ENCODE measurements around the gene MRPL45.

Gene MRPL45

DNA sequence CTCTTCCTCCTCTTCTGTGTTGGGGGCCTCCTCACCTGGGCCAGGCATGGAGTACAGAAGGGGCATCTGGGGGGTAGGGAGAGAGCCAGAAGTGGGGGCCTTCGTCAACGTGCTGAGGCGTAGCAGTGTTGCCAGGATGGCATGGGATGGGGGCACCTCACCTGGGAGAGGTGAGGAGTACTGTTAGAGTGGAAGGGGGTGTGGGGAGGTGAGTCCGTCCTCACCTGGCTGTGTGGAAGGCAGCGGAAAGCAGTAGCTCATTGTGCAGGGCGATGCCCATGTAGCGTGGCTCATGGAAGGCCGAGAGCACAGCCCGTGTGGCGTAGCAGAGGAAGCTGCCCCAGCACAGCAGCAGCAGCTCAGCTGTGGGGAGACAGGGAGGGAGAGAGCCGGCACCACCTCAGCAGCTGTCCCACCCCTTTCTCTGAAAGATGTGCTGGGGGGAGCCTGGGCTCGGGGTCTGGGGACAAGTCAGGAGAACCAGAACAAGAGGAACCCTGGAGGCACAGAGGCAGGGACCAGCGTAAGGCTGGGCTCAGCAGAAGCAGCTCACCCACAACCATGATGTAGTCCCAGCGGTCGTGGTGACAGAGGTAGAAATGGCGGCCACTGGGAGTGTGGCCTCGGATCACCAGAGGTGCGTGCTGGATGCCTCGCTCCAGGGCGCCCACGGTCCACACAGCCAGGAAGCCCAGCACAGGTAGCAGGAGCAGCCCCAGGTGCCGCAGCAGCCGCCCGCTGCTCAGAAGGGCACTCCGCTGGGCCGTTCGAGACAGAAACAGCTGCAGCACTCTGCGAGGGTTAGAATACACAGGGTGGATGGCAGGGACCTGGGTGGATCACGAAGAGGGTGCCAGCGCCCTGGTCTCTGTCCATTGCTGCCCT lies 37.8 kb downstream of the MRPL45 start:
- no peaks in the 10 kb centered on the region for H3K4me1 ChIP-seq (ENCODE audit: control insufficient read depth, insufficient read depth, low read length, unreplicated experiment)
- no peaks in the 10 kb centered on the region for H3K79me2 ChIP-seq (ENCODE audit: control insufficient read depth, insufficient read depth, low read length, unreplicated experiment)
- H3K36me3 ChIP-seq (ENCODE audit: insufficient read depth, low read length) = no peaks in the 10 kb centered on the region
- H3K4me3 ChIP-seq (ENCODE audit: low read depth, low read length) = no peak overlapping the region
- no peak overlapping the region for H2AFZ ChIP-seq (ENCODE audit: low read length, unreplicated experiment)
- H3K27ac ChIP-seq (ENCODE audit: low read depth, low read length) = no peak overlapping the region
- peaks cover 15% of the 10 kb centered on the region; the same call in 1 of the 2 replicates for H3K27me3 ChIP-seq (ENCODE audit: insufficient read depth, low read length)

GRCh38 chr17:38336838-38337237 lies 39.9 kb downstream of the MRPL45 start:
- Histone ChIP-seq H3K27me3 (ENCODE audit: insufficient read depth, low read length) (peaks cover 15% of the 10 kb centered on the region; the same call in 1 of the 2 replicates), H2AFZ (ENCODE audit: low read length, unreplicated experiment) (no peak overlapping the region), H3K36me3 (ENCODE audit: insufficient read depth, low read length) (no peaks in the 10 kb centered on the region), H3K4me3 (ENCODE audit: low read depth, low read length) (no peak overlapping the region), H3K4me1 (ENCODE audit: control insufficient read depth, insufficient read depth, low read length, unreplicated experiment) (no peaks in the 10 kb centered on the region), H3K79me2 (ENCODE audit: control insufficient read depth, insufficient read depth, low read length, unreplicated experiment) (no peaks in the 10 kb centered on the region), H3K27ac (ENCODE audit: low read depth, low read length) (no peak overlapping the region)

DNA sequence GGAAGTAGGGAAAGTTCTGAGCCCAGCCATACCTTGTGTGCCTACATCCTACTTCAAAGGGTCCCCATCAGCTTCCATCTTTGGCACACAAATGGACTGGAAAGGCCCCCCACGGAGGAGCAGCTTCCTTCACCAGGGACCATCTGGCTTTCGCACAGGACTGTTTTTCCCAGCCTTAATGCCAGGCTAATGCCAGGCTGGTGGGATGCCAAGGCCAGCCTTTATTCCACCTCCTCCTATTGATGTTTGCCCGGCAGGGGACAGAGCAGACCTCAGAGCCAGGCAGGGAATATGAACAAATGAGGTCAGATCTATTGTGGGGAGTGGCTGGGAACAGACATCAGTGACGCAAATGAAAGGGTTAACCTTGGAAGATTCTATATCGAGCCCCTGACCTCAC lies 41.1 kb downstream of the MRPL45 start:
- H3K79me2 ChIP-seq (ENCODE audit: control insufficient read depth, insufficient read depth, low read length, unreplicated experiment) = no peaks in the 10 kb centered on the region

DNA sequence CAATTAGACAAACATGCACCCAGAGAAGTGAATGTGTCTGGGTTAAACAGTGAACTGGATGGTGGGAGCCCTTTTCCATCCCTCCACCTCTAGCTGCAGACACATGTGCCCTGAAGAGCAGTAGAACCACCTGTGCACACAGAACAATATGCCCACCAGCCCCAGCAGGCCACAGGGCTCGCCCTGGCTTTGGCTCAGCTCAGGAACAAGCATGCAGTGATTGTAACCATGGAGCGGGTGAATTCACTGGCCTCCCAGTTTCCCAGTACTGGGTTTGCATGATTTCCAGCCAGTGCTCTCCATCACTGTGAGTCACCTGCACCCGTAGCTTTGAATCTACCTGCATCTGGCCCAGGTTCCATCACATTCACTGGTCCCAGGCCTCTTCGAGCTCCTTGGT lies 41.6 kb downstream of the MRPL45 start:
- Histone ChIP-seq H3K27ac (ENCODE audit: low read depth, low read length) (no peak overlapping the region), H3K27me3 (ENCODE audit: insufficient read depth, low read length) (0 out of 2 replicates have a peak, but pooled peaks cover 8% of the 10 kb centered on the region), H3K4me1 (ENCODE audit: control insufficient read depth, insufficient read depth, low read length, unreplicated experiment) (no peaks in the 10 kb centered on the region), H2AFZ (ENCODE audit: low read length, unreplicated experiment) (no peak overlapping the region), H3K79me2 (ENCODE audit: control insufficient read depth, insufficient read depth, low read length, unreplicated experiment) (no peaks in the 10 kb centered on the region), H3K36me3 (ENCODE audit: insufficient read depth, low read length) (no peaks in the 10 kb centered on the region), H3K4me3 (ENCODE audit: low read depth, low read length) (no peak overlapping the region)

More for the DNA sequence above, 41.1 kb downstream of the MRPL45 start:
- no peaks in the 10 kb centered on the region for H3K36me3 ChIP-seq (ENCODE audit: insufficient read depth, low read length)
- no peak overlapping the region for H3K27ac ChIP-seq (ENCODE audit: low read depth, low read length)
- no peak overlapping the region for H3K4me3 ChIP-seq (ENCODE audit: low read depth, low read length)
- H3K27me3 ChIP-seq (ENCODE audit: insufficient read depth, low read length) = peaks cover 12% of the 10 kb centered on the region; the same call in 1 of the 2 replicates
- H2AFZ ChIP-seq (ENCODE audit: low read length, unreplicated experiment) = no peak overlapping the region
- H3K4me1 ChIP-seq (ENCODE audit: control insufficient read depth, insufficient read depth, low read length, unreplicated experiment) = no peaks in the 10 kb centered on the region

DNA sequence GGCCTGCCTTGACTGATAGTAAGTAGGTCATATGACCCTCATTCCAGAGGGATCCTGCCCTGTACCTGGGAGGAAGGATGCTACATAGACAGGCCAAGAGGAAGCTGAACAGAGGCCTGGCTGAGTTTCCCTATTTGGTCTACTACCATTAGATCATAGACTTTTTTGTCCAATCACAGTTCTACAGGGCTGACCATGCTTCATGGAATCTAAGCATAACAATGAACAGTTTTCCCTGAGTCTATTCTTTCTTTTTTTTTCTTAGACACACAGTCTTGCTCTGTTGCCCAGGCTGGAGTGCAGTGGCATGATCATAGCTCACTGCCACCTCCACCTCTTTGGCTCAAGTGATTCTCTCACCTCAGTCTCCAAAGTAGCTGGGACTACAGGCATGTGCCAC lies 42.9 kb downstream of the MRPL45 start:
- no peaks in the 10 kb centered on the region for H3K36me3 ChIP-seq (ENCODE audit: insufficient read depth, low read length)
- no peaks in the 10 kb centered on the region for H3K4me1 ChIP-seq (ENCODE audit: control insufficient read depth, insufficient read depth, low read length, unreplicated experiment)
- no peak overlapping the region for H2AFZ ChIP-seq (ENCODE audit: low read length, unreplicated experiment)
- no peak overlapping the region for H3K27ac ChIP-seq (ENCODE audit: low read depth, low read length)
- no peaks in the 10 kb centered on the region for H3K79me2 ChIP-seq (ENCODE audit: control insufficient read depth, insufficient read depth, low read length, unreplicated experiment)
- no peak overlapping the region for H3K4me3 ChIP-seq (ENCODE audit: low read depth, low read length)
- 0 out of 2 replicates have a peak, but pooled peaks cover 8% of the 10 kb centered on the region for H3K27me3 ChIP-seq (ENCODE audit: insufficient read depth, low read length)

DNA sequence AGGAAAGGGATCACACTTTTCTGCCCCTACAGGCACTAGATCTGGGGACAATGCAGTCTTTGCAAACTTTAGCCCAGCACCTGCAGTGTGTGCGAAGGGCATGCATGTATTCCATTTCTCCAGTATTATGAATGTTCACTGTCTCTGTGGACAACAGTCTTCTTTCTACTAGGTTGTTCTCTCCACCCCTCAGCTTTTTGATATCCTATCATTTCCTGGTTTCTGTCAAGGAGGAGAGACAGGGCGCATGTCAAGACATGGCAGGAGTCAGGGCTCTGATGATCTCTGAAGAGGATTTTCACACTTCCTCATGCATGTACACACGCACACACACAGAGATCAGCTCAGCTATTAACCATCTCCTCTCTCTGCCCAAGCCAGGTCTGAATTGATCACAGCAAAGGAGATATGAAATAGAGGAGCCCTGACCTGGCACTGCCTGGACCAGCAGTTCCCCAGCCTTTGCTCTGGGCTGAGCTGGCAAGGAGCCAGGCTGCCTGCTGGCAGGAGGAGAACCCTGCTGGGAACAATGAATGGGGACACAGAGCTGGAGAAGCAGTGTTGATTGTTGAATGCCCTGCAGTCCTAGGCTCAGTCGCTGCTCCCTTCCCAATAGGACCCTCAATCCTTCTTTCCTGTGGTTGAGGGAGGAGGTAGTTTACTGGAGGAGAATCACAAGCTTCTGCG lies 44.2 kb downstream of the MRPL45 start:
- Histone ChIP-seq H3K4me1 (ENCODE audit: control insufficient read depth, insufficient read depth, low read length, unreplicated experiment) (no peaks in the 10 kb centered on the region), H3K27ac (ENCODE audit: low read depth, low read length) (no peak overlapping the region), H3K79me2 (ENCODE audit: control insufficient read depth, insufficient read depth, low read length, unreplicated experiment) (no peaks in the 10 kb centered on the region), H3K4me3 (ENCODE audit: low read depth, low read length) (no peak overlapping the region), H2AFZ (ENCODE audit: low read length, unreplicated experiment) (no peak overlapping the region), H3K36me3 (ENCODE audit: insufficient read depth, low read length) (no peaks in the 10 kb centered on the region), H3K27me3 (ENCODE audit: insufficient read depth, low read length) (0 out of 2 replicates have a peak, but pooled peaks cover 8% of the 10 kb centered on the region)

- Histone ChIP-seq H3K27me3 (ENCODE audit: insufficient read depth, low read length) (0 out of 2 replicates have a peak, but pooled peaks cover 4% of the 10 kb centered on the region), H3K36me3 (ENCODE audit: insufficient read depth, low read length) (no peaks in the 10 kb centered on the region)
These were observed 46.1 kb downstream of the MRPL45 start for GRCh38 chr17:38342886-38343607.

GRCh38 chr17:38343608-38344419 lies 46.8 kb downstream of the MRPL45 start, which contains the start of gene GPR179:
GPR179 (minus strand) TSS chr17:38343956; CDS start chr17:38343789, 167 bp downstream.
- Histone ChIP-seq H3K4me1 (ENCODE audit: control insufficient read depth, insufficient read depth, low read length, unreplicated experiment) (no peaks in the 10 kb centered on the region), H3K36me3 (ENCODE audit: insufficient read depth, low read length) (no peaks in the 10 kb centered on the region), H3K27ac (ENCODE audit: low read depth, low read length) (no peak within 1 kb of the TSS)

More at GRCh38 chr17:38342886-38343607, 46.1 kb downstream of the MRPL45 start:
- no peak overlapping the region for H3K27ac ChIP-seq (ENCODE audit: low read depth, low read length)
- no peaks in the 10 kb centered on the region for H3K79me2 ChIP-seq (ENCODE audit: control insufficient read depth, insufficient read depth, low read length, unreplicated experiment)
- no peak overlapping the region for H2AFZ ChIP-seq (ENCODE audit: low read length, unreplicated experiment)
- H3K4me1 ChIP-seq (ENCODE audit: control insufficient read depth, insufficient read depth, low read length, unreplicated experiment) = no peaks in the 10 kb centered on the region
- no peak overlapping the region for H3K4me3 ChIP-seq (ENCODE audit: low read depth, low read length)

DNA sequence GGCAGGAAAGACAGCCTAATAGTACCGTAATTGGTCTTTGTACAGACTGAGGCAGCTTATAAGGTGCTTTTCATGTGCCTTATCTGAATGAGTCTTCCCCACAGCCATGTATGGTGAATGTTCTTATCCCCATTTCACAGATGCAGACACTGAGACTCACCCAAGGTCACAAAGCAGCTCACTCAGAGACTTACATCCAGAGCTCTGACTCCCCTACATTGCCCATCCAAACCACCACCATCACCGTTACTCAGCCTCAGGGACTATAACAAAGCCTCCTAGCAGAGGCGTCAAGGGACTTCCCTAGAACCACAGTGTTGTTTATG lies 47.4 kb downstream of the MRPL45 start:
- H2AFZ ChIP-seq (ENCODE audit: low read length, unreplicated experiment) = no peak overlapping the region
- no peaks in the 10 kb centered on the region for H3K27me3 ChIP-seq (ENCODE audit: insufficient read depth, low read length)
- no peaks in the 10 kb centered on the region for H3K79me2 ChIP-seq (ENCODE audit: control insufficient read depth, insufficient read depth, low read length, unreplicated experiment)
- H3K27ac ChIP-seq (ENCODE audit: low read depth, low read length) = no peak overlapping the region
- no peak overlapping the region for H3K4me3 ChIP-seq (ENCODE audit: low read depth, low read length)
- no peaks in the 10 kb centered on the region for H3K36me3 ChIP-seq (ENCODE audit: insufficient read depth, low read length)
- H3K4me1 ChIP-seq (ENCODE audit: control insufficient read depth, insufficient read depth, low read length, unreplicated experiment) = no peaks in the 10 kb centered on the region

More at GRCh38 chr17:38343608-38344419, 46.8 kb downstream of the MRPL45 start, which contains the start of gene GPR179:
- Histone ChIP-seq H3K4me3 (ENCODE audit: low read depth, low read length) (no peak within 1 kb of the TSS), H3K79me2 (ENCODE audit: control insufficient read depth, insufficient read depth, low read length, unreplicated experiment) (no peaks in the 10 kb centered on the region), H2AFZ (ENCODE audit: low read length, unreplicated experiment) (no peak within 1 kb of the TSS), H3K27me3 (ENCODE audit: insufficient read depth, low read length) (0 out of 2 replicates have a peak, but pooled peaks cover 1% of the 10 kb centered on the region)

GRCh38 chr17:38345743-38346142 lies 48.8 kb downstream of the MRPL45 start:
- H3K27me3 ChIP-seq (ENCODE audit: insufficient read depth, low read length) = no peaks in the 10 kb centered on the region
- H3K79me2 ChIP-seq (ENCODE audit: control insufficient read depth, insufficient read depth, low read length, unreplicated experiment) = no peaks in the 10 kb centered on the region
- H3K4me3 ChIP-seq (ENCODE audit: low read depth, low read length) = no peak overlapping the region
- no peak overlapping the region for H2AFZ ChIP-seq (ENCODE audit: low read length, unreplicated experiment)
- no peaks in the 10 kb centered on the region for H3K36me3 ChIP-seq (ENCODE audit: insufficient read depth, low read length)
- no peaks in the 10 kb centered on the region for H3K4me1 ChIP-seq (ENCODE audit: control insufficient read depth, insufficient read depth, low read length, unreplicated experiment)
- no peak overlapping the region for H3K27ac ChIP-seq (ENCODE audit: low read depth, low read length)

Data from ACC112 (cell line).